Measurements from ENCODE around the gene SMAD1.

SMAD1 gene

DNA sequence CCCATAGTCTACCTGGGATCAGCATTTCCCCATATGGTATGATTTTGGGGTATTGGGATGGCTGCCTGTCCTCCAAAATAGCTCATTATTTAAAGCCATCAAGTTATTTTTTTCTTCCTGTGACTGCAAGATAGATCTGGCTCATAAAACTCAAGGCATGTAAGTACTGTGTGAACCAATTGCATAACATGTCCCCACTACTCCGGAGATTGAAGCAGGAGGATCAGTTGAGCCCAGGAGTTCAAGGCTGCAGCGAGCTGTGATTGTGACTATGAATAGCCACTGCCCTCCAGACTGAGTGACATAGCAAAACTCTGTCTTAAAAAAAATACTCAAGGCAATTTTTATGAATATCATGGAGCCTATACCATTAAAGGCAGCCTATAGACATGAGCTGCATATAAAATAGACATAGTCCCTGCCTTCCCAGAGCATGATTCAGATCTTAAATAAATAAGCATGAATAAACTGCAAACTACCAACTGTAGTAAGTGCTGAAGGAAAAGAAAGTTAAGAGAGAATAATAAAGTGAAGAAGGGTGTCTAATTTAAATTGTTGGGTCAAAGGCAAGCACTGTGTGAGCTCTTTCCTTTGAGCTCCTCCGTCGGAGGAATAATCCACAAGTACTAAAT lies 120.6 kb downstream of the SMAD1 start:
- CTCF ChIA-PET: interaction anchor here (0.5 to 0.8 kb wide), 2 partner anchors 13 to 17 kb away, joined by 3 to 4 read pairs; partner anchors contain the start of gene MMAA
- POLR2A ChIA-PET: no interaction called here
- no peak for DNase-seq (ENCODE audit: extremely low spot score)
- TF ChIP-seq ELF4 (IDR thresholded peaks at IDR 0.05) (no peak), FOXK2 (IDR thresholded peaks at IDR 0.05) (no peak), NFRKB (IDR thresholded peaks at IDR 0.05) (no peak)

DNA sequence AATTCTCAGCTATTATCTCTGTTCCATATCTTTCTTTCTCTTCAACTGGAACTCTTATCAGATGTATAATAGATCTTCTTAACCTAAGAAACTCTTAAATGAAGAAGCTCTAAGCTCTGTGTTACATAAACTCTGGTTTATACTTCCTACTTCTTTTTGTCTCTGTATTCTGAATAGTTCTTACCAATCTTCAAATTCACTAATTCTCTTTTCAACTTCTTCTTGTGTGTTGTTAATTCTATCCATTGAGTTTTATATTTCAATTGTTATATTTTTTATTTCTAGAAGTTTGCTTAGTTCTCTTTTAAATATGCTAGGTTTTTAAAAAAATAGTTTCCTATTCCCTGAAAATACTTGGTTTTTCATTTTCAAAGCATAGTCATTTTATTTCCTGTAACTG lies 124.3 kb downstream of the SMAD1 start:
- ChIA-PET CTCF (interaction anchor here (0.6 kb wide), 1 partner anchor 45 kb away, joined by 4 read pairs; no protein-coding TSS in a partner anchor), POLR2A (no interaction called here)
- TF ChIP-seq SUZ12 (IDR thresholded peaks at IDR 0.05) (no peak), ZNF384 (IDR thresholded peaks at IDR 0.05) (no peak), FOXM1 (IDR thresholded peaks at IDR 0.05; ENCODE audit: borderline replicate concordance) (no peak), SP1 (IDR thresholded peaks at IDR 0.05) (no peak), NFRKB (IDR thresholded peaks at IDR 0.05) (no peak)
- TF ChIP-seq, protein P1, sequence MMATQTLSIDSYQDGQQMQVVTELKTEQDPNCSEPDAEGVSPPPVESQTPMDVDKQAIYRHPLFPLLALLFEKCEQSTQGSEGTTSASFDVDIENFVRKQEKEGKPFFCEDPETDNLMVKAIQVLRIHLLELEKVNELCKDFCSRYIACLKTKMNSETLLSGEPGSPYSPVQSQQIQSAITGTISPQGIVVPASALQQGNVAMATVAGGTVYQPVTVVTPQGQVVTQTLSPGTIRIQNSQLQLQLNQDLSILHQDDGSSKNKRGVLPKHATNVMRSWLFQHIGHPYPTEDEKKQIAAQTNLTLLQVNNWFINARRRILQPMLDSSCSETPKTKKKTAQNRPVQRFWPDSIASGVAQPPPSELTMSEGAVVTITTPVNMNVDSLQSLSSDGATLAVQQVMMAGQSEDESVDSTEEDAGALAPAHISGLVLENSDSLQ (IDR thresholded peaks at IDR 0.05): no peak
- DNase-seq (ENCODE audit: extremely low spot score): no peak
